A549 (cell line): ENCODE results near the gene MGLL.

Experiments used
- CHD2 ChIP-seq: fragments of 150-350 bp; IDR thresholded peaks from 2 replicates; pipeline ENCODE4 v1.6.1; 2014; ENCODE audit warnings: low read length; ENCODE audit not compliant: partially characterized antibody
- KDM1A ChIP-seq: fragments of 200-600 bp; sonication (generic); IDR thresholded peaks from 2 replicates; pipeline ENCODE4 v1.6.1; 2016; ENCODE audit warnings: low read depth, mild to moderate bottlenecking
- RNF2 ChIP-seq: fragments of 200-600 bp; sonication (generic); IDR thresholded peaks from 2 replicates; pipeline ENCODE4 v1.6.1; 2016; ENCODE audit warnings: low read depth, mild to moderate bottlenecking, antibody characterized with exemption, moderate library complexity, borderline replicate concordance
- TF ChIP-seq, protein P1 (sequence below): fragments of >200 bp; sonication (Bioruptor Twin); formaldehyde crosslinking; IDR thresholded peaks from 3 replicates; pipeline ENCODE4 v1.5.1; 2016

- TF ChIP-seq RNF2 (no peak), CHD2 (no peak), KDM1A (no peak)
- TF ChIP-seq, protein P1, sequence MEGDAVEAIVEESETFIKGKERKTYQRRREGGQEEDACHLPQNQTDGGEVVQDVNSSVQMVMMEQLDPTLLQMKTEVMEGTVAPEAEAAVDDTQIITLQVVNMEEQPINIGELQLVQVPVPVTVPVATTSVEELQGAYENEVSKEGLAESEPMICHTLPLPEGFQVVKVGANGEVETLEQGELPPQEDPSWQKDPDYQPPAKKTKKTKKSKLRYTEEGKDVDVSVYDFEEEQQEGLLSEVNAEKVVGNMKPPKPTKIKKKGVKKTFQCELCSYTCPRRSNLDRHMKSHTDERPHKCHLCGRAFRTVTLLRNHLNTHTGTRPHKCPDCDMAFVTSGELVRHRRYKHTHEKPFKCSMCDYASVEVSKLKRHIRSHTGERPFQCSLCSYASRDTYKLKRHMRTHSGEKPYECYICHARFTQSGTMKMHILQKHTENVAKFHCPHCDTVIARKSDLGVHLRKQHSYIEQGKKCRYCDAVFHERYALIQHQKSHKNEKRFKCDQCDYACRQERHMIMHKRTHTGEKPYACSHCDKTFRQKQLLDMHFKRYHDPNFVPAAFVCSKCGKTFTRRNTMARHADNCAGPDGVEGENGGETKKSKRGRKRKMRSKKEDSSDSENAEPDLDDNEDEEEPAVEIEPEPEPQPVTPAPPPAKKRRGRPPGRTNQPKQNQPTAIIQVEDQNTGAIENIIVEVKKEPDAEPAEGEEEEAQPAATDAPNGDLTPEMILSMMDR: no peak
Measured at GRCh38 chr3:127753338-127753737, 69.0 kb downstream of the MGLL start.
